Fibroblast of lung (primary cell): ENCODE results near the gene SCAF1.

Experiments used
- EZH2 ChIP-seq: IDR thresholded peaks from 2 replicates; pipeline ENCODE4 v1.5.1; 2012; ENCODE audit warnings: low read length, control low read depth, mild to moderate bottlenecking; ENCODE audit errors: missing control alignments
- TF ChIP-seq, protein P1 (sequence below), 2 donors: IDR thresholded peaks in 1 of 2; conservative IDR thresholded peaks in 1 of 2; 1 replicate in 1 of 2; 2 replicates in 1 of 2; pipeline ENCODE4 v1.5.1; 2011 to 2012; ENCODE audit warnings: low read length in 2 of 2, control low read depth in 1 of 2, inconsistent platforms in 1 of 2, low read depth in 1 of 2, mild to moderate bottlenecking in 1 of 2

GRCh38 chr19:49689133-49690078, 47.4 kb downstream of the SCAF1 start, which contains the start of gene ADM5:
- TF ChIP-seq, protein P1, sequence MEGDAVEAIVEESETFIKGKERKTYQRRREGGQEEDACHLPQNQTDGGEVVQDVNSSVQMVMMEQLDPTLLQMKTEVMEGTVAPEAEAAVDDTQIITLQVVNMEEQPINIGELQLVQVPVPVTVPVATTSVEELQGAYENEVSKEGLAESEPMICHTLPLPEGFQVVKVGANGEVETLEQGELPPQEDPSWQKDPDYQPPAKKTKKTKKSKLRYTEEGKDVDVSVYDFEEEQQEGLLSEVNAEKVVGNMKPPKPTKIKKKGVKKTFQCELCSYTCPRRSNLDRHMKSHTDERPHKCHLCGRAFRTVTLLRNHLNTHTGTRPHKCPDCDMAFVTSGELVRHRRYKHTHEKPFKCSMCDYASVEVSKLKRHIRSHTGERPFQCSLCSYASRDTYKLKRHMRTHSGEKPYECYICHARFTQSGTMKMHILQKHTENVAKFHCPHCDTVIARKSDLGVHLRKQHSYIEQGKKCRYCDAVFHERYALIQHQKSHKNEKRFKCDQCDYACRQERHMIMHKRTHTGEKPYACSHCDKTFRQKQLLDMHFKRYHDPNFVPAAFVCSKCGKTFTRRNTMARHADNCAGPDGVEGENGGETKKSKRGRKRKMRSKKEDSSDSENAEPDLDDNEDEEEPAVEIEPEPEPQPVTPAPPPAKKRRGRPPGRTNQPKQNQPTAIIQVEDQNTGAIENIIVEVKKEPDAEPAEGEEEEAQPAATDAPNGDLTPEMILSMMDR (conservative IDR thresholded peaks at IDR 0.05 in 1 of 2, IDR thresholded peaks at IDR 0.05 in 1 of 2; ENCODE audit: low read depth in 1 of 2, low read length in 2 of 2): peak; percentile 47 to 63
- TF ChIP-seq EZH2: no peak
